ENCODE data around the gene NOTCH4.
"Not testable (repeated sequence)": the region's sequence is repeated elsewhere in the genome, so short reads cannot be mapped to it uniquely, and the experiment has no call there.

The NOTCH4 gene

DNA sequence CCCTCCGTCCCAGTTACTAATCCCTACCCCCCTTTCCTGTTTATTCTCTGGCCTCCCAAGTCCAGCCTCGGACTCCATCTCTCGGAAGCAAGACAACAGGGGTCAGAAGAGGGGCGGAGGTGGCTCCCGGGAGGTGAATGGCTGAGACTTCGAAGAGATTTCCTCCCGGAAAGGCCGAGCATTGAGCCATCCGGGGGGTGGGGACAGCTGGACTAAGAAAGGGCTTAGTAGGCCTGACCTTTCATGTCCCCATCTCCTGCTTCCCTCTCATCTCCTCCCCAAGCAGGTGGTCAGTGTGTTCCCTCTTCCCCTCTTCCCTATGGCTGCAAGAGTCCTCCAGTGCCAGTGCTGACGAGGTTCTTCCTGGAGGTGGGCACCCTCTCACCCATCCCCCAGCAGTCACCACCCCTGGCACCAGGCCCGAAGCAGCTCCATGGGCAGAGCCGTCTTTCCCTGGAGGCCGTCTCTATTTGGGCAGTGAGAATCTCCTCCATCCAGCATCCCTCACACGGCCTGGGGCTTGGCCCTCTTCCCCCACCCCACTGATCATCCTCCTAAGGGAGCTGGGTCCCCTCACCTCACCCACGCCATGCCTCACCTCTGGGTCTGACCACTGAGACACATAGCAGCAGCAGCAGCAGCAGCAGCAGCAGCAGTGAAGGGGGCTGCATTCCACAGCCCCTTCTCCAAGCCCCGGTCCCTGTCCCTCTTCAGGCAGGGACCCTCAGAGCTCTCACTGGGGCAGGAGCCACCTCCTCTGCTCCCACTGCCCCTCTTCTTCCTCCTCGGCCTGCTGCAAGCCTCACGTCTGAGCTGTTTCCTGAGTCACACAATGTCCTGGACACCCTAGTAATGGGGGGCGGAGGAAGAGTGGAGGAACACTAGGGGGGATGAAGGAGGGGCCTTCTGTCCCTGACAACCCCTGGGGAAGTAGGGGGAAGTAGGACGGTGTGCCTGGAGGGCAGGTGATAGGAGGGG lies at the start of gene NOTCH4:
NOTCH4 (minus strand) TSS at position 810 of the 978 bp plus-strand sequence; CDS start at position 671, 139 bp downstream.
- DNase-seq (ENCODE audit: low read depth, low spot score): no peak

DNA sequence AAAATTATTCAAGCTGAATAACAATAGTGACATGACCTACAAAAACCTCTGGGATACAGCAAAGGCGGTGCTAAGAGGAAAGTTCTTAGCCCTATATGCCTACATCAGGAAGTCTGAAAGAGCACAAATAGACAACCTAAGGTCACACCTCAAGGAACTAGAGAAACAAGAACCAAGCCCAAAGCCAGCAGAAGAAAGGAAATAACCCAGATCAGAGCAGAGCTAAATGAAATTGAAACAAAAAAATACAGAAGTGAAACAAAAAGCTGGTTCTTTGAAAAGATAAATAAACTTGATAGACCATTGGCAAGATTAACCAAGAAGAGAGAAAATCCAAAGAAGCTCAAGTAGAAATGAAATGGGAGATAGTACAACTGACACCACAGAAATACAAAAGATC lies 47.6 kb upstream of the NOTCH4 start:
- no peak for DNase-seq (ENCODE audit: low read depth, low spot score)

DNA sequence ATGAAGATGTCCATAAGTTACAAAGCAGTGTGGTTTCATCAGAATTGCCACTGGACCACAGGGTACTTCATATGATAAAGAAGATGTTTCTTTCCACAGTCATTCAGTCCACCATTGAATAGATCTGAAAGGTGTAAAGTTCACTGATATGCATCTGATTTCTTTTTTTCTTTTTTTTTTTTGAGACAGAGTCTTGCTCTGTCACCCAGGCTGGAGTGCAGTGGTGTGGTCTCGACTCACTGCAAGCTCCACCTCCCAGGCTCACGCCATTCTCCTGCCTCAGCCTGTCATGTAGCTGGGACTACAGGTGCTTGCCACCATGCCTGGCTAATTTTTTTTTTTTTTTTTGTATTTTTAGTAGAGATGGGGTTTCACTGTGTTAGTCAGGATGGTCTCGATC lies 44.6 kb upstream of the NOTCH4 start:
- not testable (repeated sequence) for DNase-seq (ENCODE audit: low read depth, low spot score)

DNA sequence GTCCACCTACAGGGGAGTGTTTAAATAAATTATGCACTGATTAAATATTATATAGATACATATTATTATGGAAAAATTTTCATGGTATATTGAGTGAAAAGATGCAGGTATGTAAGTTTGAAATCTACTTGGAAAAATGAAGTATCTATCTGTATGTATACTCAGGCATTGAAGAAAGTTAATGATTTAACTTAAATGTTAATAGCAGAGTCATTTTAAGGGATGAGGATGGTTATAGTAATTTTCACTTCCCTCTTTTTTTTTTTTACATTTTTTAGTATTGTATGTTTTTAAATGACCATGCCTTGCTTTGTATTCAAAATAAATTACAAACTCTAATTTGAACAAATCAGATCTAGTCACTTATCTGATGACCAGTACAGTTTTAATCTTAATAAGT lies 43.2 kb upstream of the NOTCH4 start:
- no peak for DNase-seq (ENCODE audit: low read depth, low spot score)

DNA sequence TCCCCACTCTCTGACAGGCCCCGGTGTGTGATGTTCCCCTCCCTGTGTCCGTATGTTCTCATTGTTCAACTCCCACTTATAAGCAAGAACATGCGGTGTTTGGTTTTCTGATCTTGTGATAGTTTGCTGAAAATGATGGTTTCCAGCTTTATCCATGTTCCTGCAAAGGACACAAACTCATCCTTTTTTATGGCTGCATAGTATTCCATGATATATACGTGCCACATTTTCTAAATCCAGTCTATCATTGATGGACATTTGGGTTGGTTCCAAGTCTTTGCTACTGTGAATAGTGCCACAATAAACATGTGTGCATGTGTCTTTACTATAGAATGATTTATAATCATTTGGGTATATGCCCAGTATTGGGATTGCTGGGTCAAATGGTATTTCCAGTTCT lies 33.4 kb upstream of the NOTCH4 start:
- not testable (repeated sequence) for DNase-seq (ENCODE audit: low read depth, low spot score)

DNA sequence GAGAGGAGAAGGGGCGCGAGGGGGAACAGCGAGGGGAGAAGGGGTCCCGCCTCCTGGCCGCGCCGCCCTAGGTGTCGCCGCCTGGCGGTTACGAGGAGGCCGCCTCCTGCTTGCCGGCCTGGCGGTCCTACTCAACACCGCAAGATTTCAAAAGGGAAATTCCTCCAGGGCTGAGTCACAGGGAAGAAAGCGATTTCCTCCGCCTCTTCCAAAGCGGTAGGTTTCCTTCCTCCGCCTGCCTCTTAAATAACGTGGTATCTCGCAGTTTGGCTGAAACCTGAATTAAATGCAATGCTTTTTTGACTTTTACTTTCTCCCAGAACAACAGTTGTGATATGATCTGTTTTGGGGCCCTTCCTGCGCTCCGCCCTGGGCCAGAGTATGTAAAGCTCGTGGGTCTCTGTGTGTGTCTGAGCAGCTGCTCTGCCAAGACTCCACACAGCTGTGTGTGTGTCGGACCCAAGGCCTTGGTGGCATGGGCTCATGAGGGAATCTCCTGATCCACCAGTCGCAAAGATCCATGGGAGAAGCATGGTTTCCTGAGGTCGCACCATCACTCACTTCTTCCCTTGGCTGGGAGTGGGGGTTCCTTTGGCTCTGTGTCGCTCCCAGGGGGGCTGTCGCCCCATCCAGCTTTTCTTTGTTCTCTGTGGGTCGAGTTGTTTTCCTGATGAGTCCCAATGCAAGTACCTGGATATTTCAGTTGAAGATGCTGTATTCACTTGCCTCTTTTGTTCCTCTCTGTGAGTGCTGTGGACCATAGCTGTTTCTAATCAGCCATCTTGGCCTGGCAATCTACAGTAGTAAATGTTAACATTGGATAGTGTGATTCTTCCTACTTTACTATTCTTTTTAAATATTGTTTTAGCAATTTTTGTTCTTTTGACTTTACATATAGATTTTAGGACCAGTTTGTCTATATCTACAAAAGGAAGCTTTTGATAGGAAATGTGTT lies 31.6 kb upstream of the NOTCH4 start:
- DNase-seq (ENCODE audit: low read depth, low spot score): peak; percentile 31

DNA sequence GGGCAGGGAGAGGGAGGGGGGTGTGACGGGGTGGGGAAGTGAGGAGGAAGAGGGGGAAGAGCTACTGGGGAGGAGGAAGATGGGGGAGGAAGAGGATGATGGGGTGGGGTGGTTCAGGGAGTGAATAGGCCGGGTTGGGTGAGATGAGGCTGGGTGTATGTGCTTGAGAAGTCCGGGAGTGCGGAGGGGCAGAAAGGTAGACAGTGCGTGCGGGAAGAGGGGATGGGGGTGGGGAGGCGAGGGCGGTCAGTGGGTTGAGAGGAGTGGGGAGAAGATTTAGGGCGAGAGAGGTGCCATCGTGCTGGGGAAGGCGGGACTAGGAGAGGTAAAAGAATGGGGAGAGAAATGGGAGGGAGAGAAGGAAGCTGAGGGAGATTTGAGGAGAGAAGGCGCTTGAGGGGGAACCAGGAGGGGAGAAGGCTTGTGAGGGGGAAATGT lies 30.9 kb upstream of the NOTCH4 start:
- DNase-seq (ENCODE audit: low read depth, low spot score): no peak

DNA sequence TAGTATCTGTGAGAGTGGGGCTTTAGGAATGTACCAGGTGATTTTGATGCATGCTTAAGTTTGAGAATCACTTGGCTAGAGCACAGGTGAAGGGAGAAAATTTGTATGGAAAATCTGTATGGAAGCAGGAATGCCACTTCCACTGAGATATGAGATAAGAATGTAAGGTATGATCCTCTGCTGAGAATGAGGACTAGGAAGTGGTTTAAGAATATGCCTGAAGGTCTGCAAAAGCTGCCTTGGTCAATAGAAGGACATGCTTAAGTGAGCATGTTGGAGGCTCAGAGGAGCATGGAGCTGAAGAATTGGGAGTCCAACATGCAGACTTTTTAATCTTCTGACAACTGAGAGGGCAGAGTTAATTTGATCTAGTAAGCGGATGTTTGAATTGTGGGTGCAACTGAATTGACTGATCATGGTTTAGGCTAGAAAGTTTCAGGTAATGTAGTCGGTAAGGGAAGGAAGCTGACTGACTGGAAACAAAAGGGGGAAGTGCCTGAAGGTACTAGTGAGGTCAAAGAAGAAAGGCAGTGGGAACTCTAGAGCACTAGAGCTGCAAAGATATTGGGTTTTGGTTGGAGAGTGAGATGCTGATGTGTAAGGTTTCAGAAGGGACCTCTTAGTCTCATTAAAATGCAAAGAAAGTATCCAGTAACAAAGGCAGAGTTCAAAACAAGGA lies 28.6 kb upstream of the NOTCH4 start:
- no peak for DNase-seq (ENCODE audit: low read depth, low spot score)

DNA sequence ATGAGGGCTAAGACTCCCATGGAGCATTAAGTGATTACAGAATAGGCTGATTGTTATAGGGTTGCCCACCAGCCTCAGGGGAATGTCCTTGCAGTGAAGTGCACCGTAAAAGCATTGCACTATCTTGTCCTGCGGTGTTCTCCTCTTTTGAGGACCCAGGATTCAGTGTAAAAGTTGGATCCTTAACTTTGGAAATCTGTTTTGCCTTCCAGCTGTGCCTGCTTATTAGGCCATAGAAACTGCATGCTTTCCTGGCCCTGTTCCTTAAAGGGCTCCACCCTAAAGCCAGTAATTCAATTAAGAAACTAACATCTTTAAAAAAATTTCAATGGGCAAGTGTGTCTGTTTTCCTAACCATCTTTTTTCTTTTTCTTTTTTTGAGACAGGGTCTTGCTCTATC lies 25.4 kb upstream of the NOTCH4 start:
- DNase-seq (ENCODE audit: low read depth, low spot score): no peak

DNA sequence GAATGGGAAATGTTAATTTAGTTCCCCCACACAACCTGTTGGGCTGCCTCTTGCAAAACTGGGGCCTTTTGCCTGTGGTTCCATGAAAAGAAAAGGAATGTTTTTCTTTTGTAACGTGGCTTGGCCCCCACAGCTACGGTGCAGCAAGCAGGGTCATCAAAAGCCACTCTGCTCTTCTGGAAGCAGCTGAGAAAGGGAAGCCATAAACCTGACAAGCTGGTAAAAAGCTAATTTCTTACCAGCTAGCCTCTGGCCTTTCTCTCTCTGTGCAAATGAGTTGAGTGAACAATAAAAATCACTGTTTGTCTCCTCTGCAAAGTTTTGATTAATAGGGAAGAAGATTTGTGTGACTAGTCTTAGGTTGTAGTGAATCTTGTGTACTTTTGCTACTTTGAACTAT lies 23.5 kb upstream of the NOTCH4 start:
- DNase-seq (ENCODE audit: low read depth, low spot score): no peak

DNA sequence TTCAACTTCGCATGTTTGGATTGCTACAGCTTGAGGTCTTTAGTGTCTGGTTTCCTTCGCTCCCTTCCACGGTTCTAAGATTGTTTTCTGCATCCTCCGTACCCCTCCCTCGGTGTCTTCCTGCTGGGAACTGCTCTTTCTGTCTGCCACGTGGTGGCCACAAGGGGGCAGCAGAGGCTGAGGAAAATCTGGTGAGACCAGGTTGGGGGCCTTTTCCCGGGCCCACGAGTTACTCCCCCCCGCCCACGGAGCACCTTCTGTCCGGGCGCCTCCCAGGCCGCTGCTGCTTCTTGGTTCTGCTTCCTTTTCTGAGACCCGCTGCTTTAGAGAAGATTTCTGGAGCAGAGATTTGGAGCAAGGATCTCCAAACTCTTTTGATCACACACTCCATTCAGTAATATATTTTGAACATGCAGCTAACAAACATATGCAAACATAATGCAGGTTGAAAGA lies 21.1 kb upstream of the NOTCH4 start:
- DNase-seq (ENCODE audit: low read depth, low spot score): peak; percentile 54

DNA sequence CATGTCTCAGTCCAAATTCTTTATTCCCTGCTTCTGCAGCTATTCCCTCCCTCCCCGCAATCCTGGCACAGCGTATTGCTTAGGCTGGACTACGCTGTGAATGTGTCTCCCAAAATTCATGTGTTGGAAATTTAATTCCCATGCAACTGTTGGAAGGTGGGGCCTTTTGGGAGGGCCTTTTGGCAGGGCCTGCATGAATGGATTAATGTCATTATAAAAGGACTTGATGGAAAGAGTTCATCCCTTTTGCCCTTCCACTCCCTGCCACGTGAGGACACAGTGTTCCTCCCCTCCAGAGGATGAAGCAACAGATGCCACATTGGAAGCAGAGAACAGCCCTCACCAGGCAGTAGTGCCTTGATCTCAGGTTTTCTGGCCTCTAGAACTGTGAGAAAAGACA lies 20.4 kb upstream of the NOTCH4 start:
- DNase-seq (ENCODE audit: low read depth, low spot score): no peak

DNA sequence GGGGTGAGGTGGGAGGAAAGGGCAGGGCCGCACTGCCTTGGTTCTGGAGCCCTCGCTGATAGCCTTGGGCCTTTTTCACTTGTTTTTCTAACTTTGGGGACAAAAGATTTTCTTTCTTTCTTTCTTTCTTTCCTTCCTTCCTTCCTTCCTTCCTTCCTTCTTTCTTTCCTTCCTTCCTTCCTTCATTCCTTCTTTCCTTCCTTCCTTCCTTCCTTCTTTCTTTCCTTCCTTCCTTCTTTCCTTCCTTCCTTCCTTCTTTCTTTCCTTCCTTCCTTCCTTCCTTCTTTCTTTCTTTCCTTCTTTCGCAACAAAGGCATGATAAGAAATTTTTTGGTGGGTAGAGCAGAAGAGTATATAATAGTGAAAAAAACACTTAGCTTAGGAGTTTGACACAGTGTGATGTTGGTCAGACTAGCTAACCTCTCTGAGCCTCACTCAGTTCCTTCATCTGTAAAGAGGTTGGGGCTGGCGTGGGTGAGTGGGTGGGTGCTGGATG lies 18.5 kb upstream of the NOTCH4 start:
- not testable (repeated sequence) for DNase-seq (ENCODE audit: low read depth, low spot score)

DNA sequence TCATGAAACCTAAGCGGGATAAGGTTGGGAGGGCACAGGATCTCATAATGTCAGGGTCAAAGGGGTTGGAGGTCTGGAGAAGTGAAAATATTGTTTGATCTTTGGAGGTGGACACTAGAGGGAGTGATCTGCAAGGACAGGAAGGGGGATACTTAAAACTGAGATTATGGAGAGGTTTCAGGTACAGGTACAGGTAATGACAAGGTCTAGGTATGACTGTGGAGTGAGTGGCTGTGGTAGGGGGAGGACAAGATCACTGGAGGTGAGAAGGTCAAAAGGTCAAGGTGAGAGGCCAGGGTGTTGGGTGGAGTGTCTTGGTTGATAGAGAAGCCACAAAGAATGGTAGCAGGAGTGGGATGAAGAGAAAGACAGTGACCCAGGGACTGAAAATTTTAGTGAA lies 16.8 kb upstream of the NOTCH4 start:
- DNase-seq (ENCODE audit: low read depth, low spot score): no peak

DNA sequence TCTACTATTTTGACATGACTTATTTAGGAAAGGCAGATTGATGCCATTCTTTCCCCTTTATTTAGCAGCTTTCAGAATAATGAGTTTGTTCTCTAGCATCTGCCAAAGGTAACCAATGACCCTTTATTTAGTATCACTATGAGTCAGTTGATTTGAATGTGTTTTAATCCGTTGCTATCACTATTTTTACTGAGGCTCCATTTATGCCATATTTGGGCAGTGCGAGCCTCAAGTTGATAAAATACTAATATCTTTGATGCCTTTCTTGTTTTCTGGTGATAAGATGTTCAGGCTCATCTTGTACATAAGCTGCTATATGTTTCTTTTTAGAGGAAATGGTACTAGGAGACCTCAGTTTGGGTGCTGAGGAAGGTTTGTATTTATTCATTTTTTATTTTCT lies 15.6 kb upstream of the NOTCH4 start:
- no peak for DNase-seq (ENCODE audit: low read depth, low spot score)

DNA sequence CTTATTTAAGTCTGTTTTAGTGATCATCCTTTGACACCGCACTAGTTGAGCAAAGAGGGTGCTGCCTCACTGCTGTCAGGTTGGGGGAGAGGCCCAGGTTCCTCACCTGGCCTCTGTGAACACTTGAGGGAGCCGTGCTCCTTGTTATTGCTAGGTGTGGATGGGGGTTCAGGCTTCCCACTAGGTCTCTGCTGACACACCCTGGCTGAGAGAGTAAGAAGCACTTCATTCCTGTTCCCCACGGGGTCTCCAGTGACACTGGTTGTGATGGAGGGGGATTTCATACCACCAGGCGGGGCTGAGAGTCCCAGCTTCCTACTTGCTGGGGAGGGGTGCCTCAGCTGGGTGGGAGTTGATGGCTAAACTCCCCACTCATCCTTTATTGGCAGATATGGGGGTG lies 11.1 kb upstream of the NOTCH4 start:
- no peak for DNase-seq (ENCODE audit: low read depth, low spot score)

DNA sequence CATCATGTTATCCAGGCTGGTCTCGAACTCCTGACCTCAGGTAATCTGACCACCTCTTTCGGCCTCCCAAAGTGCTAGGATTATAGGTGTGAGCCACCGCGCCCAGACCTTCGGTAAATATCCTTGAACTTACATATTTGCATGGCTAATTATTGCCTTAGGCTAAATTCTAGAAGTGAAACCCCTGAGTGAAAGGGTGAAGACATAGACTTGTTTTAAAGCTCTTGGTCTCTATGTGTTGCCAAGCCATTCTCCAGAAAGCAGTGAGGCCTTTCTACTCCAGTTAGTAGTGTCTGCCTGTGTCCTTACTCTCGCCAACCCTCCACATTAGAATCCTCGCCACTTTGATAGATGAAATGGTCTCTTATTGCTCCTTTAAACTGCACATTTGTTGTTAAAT lies 2.6 kb upstream of the NOTCH4 start:
- DNase-seq (ENCODE audit: low read depth, low spot score): no peak

DNA sequence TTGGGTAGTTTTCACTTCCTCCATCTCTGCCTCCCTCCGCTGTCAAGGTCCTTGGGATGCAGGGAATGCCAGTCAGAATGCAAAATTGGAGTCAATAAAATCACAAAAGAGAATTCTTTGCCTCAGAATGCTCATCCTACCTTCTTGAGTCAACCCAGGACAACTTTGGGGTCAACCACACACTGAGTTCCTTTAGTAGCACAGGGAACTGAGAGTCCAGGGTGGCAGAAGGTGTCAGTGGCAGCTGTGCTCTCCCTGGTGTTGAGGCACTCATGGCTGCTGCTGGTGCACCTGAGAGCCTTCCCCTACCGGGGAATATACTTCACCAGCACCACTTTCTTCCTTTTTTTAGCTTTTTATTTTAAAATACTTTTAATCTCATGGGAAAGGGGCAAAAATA lies 829 bp upstream of the NOTCH4 start:
- no peak for DNase-seq (ENCODE audit: low read depth, low spot score)

DNA sequence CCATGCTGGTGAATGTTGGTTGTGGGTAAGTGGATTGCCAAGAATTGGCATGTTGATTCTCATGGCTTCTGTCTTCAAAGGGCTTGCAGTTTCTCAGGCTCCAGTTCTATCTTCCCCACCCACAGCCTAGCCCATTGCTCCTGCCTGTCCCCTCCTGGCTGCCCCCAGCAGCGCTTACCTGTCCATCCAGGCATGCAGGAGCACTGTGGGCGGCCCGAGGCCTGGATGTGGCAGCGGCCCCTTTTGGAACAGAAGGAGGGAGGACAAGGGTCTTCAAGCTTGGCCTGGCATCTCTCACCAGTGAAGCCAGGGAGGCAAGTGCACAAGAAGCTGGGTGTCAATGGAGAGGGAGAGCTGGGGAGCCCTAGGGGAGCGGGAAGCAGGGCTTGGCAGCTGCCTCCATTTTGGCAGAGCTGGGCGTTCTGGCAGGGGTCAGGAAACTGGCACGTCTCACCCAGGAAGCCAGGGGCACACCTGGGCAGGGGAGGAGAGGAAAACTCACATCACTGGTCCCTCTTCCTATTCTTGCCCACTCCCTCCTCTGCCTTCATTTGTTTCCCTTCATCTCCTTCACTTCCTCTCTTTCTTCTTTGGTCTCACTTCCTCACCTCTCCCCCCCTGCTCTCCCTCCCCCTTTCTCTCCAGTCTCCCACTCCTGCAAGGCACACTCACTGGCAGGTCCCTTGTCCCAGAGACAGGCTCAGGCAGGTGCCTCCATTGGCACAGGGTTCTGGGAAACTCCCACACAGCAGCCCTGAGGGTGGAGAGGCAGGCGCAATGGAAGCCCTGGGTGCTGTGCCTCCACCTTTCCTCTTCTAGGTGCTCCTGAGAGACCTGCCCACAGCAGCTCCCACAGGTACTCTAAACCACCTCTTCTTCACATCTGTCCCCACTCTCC lies 1.3 kb downstream of the NOTCH4 start:
- DNase-seq (ENCODE audit: low read depth, low spot score): no peak

DNA sequence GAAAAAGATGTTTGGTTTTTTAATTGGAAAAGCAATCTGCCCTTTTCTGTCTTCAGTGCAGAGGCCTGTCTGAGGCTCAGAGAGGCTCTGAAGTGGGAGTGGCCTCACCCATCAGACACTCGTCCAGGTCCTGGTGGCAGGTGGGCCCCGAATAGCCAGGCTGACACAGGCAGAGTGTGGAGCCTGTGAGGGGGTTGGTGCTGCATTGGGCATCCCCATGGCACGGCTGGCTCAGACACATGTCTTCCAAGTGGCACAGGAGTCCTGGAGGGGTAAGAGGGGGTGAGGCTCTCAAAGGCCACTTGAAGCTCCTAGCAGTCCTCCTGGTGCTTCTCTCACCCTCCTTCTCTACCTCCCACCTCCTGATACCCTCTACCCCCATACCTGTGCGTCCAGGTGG lies 3.8 kb downstream of the NOTCH4 start:
- DNase-seq (ENCODE audit: low read depth, low spot score): no peak

Data from activated naive CD8-positive, alpha-beta T cell treated with anti-CD3 and anti-CD28 coated beads, Interleukin-2, amount 50 U/mL, for 16 hours (primary cell).